ENCODE data around the gene SUN1. TPM values are rescaled to one million over a fixed set of nuclear protein-coding genes. Genes with fewer than 3 reads are reported as not detected.

The SUN1 gene
- total and polyA plus RNA-seq, 2 of the 8 experiments (the other 6 are each of a cell fraction or from before 2014, with no cell fraction given) = 108 to 158 TPM

GRCh38 chr7:873367-874002 is 41.2 kb downstream of the SUN1 start:
- peak overlapping the region in 1 of 4 experiments; percentile 25; a peak in 3 of 7 replicates for H3K9ac ChIP-seq (replicated peaks in 1 of 4; ENCODE audit: extremely low read depth in 1 of 4, low read depth in 3 of 4, low read length in 3 of 4)
- ChIA-PET POLR2A (ENCODE audit: partially characterized antibody) (interaction anchor here (0.9 to 1.0 kb wide), 2 partner anchors 25 to 56 kb away, joined by 3 read pairs; no protein-coding TSS in a partner anchor), CTCF (ENCODE audit: partially characterized antibody) (interaction anchor here (0.6 to 4.7 kb wide), 31 partner anchors 10 to 698 kb away, joined by 3 to 38 read pairs (median 3); partner anchors contain the start of gene SUN1)
- peaks cover 5 to 13% of the 10 kb centered on the region in 2 experiments for H3K79me2 ChIP-seq (ENCODE audit: control insufficient read depth in 1 of 2, insufficient read depth in 2 of 2, low read length in 2 of 2)
- DNase-seq (ENCODE audit: low read depth in 1 of 2, low spot score in 2 of 2) (peak; percentile 71 to 82), FAIRE-seq (peak; percentile 79)
- WGBS, 2 experiments (ENCODE audit: extremely low coverage in 1 of 2, insufficient coverage in 1 of 2, insufficient read length in 1 of 2, insufficient replicate concordance in 2 of 2, low coverage in 1 of 2, low lambda C conversion rate in 2 of 2, missing lambda C conversion rate in 1 of 2) = 45% methylated on average over 18 of the region's 18 CpGs; no CpG with 5 or more reads in 1 of the 2 experiments
- no peak overlapping the region for H2BK120ac ChIP-seq (replicated peaks; ENCODE audit: low read depth, low read length)
- peaks cover 5% of the 10 kb centered on the region; the same call in 1 of the 2 replicates for H3K23me2 ChIP-seq (ENCODE audit: low read depth, low read length)
- no peak overlapping the region for H3K56ac ChIP-seq (replicated peaks; ENCODE audit: insufficient read length, low read depth, low read length)
- H2BK12ac ChIP-seq (ENCODE audit: low read depth, low read length) = peak overlapping the region; percentile 45; the same call in 1 of the 2 replicates
- no peak overlapping the region for H2BK20ac ChIP-seq (ENCODE audit: low read length)
- no peak overlapping the region for H4K8ac ChIP-seq (ENCODE audit: extremely low read depth, insufficient read depth, low read length)
- no peak overlapping the region for H3K4me3 ChIP-seq (ENCODE audit: extremely low read depth in 1 of 4, insufficient read depth in 2 of 4, low read depth in 3 of 4, low read length in 4 of 4)
- H3K9me3 ChIP-seq (ENCODE audit: insufficient read depth in 2 of 2, low read depth in 1 of 2, low read length in 1 of 2) = no peaks in the 10 kb centered on the region; a peak in 1 of 4 replicates
- H2BK5ac ChIP-seq (ENCODE audit: low read depth, low read length) = no peak overlapping the region; the same call in 1 of the 2 replicates
- no peak overlapping the region for H3K27ac ChIP-seq (ENCODE audit: low read depth, low read length)
- H4K5ac ChIP-seq (ENCODE audit: insufficient read length, low read depth, low read length) = no peak overlapping the region
- no peak overlapping the region for H3K4me2 ChIP-seq (ENCODE audit: insufficient read depth in 1 of 2, low read depth in 2 of 2, low read length in 2 of 2)
- H2AFZ ChIP-seq (ENCODE audit: low read length) = no peak overlapping the region
- H4K20me1 ChIP-seq (replicated peaks in 1 of 2; ENCODE audit: control insufficient read depth in 1 of 2, insufficient read depth in 2 of 2, low read length in 2 of 2) = peaks cover 4 to 7% of the 10 kb centered on the region in 2 experiments
- H4K91ac ChIP-seq (replicated peaks; ENCODE audit: insufficient read length, low read length) = peak overlapping the region; percentile 45
- no peak overlapping the region for H2AK5ac ChIP-seq (ENCODE audit: low read depth, low read length)
- no peaks in the 10 kb centered on the region; the same call in 1 of the 2 replicates for H3K79me1 ChIP-seq (ENCODE audit: low read depth, low read length)
- H3K4ac ChIP-seq (replicated peaks; ENCODE audit: insufficient read length, low read depth, low read length) = peak overlapping the region; percentile 24
- H3K18ac ChIP-seq (ENCODE audit: extremely low read depth, low read length) = peak overlapping the region; percentile 51
- H3K36me3 ChIP-seq (ENCODE audit: control insufficient read depth in 2 of 4, insufficient read depth in 4 of 4, low read length in 3 of 4) = peaks cover 0 to 38% (median 24%) of the 10 kb centered on the region in 4 experiments; a peak in 7 of 8 replicates
- no peak overlapping the region for H3K23ac ChIP-seq (ENCODE audit: insufficient read length)
- no peak overlapping the region for H3K14ac ChIP-seq (ENCODE audit: insufficient read length)
- H3K27me3 ChIP-seq (replicated peaks in 1 of 4; ENCODE audit: control insufficient read depth in 3 of 4, extremely low read depth in 1 of 4, insufficient read depth in 3 of 4, low read length in 3 of 4) = no peaks in the 10 kb centered on the region
- H3K4me1 ChIP-seq (replicated peaks in 1 of 4; ENCODE audit: control insufficient read depth in 3 of 4, insufficient read depth in 4 of 4, low read length in 3 of 4) = peaks cover 0 to 5% (median 0%) of the 10 kb centered on the region in 4 experiments; a peak in 5 of 7 replicates
- H2BK15ac ChIP-seq (ENCODE audit: low read length) = no peak overlapping the region; the same call in 1 of the 2 replicates
- no peak for TF ChIP-seq EZH2 (IDR thresholded peaks at IDR 0.05; ENCODE audit: low read depth, low read length, severe bottlenecking)
- TF ChIP-seq RAD21 (IDR thresholded peaks at IDR 0.05 in 1 of 2, conservative IDR thresholded peaks at IDR 0.05 in 1 of 2; ENCODE audit: low read depth in 2 of 2, low read length in 2 of 2) = peak; percentile 70 to 71
- TF ChIP-seq NRF1 (IDR thresholded peaks at IDR 0.05; ENCODE audit: low read depth, low read length) = no peak
- TF ChIP-seq EP300 (IDR thresholded peaks at IDR 0.05; ENCODE audit: borderline replicate concordance in 1 of 2, low read depth in 2 of 2, low read length in 2 of 2) = no peak
- TF ChIP-seq KDM5A (IDR thresholded peaks at IDR 0.05; ENCODE audit: low read length) = no peak
- no peak for TF ChIP-seq ZNF274 (IDR thresholded peaks at IDR 0.05; ENCODE audit: borderline replicate concordance, extremely low read depth, low read length)
- no peak for TF ChIP-seq SIX5 (IDR thresholded peaks at IDR 0.05; ENCODE audit: low read depth, low read length)
- no peak for TF ChIP-seq HDAC2 (IDR thresholded peaks at IDR 0.05; ENCODE audit: borderline replicate concordance in 1 of 2, low read depth in 2 of 2, low read length in 2 of 2)
- TF ChIP-seq YY1 (IDR thresholded peaks at IDR 0.05; ENCODE audit: low read depth, low read length) = peak; percentile 26; the same call in 1 of the 2 replicates
- no peak for TF ChIP-seq TEAD4 (IDR thresholded peaks at IDR 0.05; ENCODE audit: low read depth, low read length)
- peak; percentile 100 for TF ChIP-seq MAX (IDR thresholded peaks at IDR 0.05)
